NCI-H2171 treated with DMSO at 0.1 percent for 48 hours (cell line): ENCODE measurements around the gene NLRP3.
"Not testable (repeated sequence)": the region's sequence is repeated elsewhere in the genome, so short reads cannot be mapped to it uniquely, and the experiment has no call there.

Experiments
- DNase-seq: peaks from one replicate; lab custom pipeline; 2025; lab: John Stamatoyannopoulos, UW

Gene NLRP3

DNA sequence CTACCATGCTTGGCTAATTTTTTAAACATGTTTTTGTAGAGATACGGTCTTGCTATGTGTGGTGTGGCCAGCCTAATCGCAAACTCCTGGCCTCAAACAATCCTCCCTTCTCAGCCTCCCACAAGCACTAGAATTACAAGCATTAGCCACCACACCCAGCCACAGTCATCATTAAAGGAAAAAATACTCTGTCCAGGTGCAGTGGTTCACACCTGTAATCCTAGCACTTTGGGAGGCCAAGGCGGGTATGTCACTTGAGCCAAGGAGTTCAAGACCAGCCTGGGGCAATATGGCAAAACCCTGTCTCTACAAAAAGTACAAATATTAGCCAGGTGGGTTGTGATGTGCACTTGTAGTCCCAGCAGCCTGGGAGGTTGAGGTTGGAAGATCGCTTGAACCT lies 25.0 kb upstream of the NLRP3 start:
- no peak for DNase-seq

DNA sequence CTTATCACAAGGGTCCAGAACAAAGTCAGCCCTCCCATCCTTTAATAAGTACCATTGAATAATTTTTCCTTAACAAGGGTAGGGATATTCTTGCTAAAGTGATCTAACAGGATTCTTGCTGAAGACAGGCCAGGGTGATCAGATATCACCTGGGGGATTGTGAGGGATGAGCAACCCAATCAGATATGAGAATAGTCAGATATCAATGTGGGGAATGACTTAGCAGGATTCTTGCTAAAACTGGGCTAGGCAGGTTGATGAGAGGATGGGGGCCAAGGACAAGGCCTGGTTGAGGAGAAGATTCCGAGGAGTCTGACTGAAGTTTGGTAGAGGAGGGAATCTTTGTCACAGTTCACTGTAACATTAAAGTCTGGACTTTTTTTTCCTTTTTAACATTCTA lies 23.9 kb upstream of the NLRP3 start:
- DNase-seq, result no peak

DNA sequence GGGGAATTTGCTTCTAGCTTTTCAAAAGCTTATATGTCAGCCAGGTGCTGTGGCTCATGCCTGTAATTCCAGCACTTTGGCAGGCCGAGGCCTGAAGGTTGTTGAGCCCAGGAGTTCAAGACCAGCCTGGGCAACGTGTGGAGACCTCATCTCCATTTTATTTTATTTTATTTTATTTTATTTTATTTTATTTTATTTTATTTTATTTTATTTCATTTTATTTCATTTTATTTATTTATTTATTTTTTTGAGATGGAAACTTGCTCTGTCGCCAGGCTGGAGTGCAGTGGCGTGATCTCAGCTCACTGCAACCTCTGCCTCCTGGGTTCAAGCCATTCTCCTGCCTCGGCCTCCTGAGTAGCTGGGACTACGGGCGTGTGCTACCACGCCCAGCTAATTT lies 20.9 kb upstream of the NLRP3 start:
- DNase-seq, result not testable (repeated sequence)

DNA sequence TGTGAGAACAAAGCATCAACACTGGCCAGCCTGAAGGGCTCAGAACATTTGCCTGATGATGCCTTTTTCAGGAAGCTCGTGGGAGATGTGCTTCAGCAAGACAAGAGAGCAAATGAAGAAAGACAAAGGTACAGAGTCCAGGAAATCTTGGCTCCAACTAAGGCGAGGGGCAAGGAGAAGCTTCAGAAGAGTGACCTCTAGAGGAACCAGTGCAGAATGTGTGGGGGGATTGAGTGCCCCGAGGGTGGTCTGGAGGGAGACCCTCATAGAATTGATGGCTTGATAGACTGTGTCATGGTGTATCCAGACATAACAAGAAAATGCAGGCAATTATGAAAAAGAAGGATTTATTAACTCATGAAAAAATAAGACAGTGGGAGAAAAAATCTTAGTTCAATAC lies 15.3 kb upstream of the NLRP3 start:
- no peak for DNase-seq

DNA sequence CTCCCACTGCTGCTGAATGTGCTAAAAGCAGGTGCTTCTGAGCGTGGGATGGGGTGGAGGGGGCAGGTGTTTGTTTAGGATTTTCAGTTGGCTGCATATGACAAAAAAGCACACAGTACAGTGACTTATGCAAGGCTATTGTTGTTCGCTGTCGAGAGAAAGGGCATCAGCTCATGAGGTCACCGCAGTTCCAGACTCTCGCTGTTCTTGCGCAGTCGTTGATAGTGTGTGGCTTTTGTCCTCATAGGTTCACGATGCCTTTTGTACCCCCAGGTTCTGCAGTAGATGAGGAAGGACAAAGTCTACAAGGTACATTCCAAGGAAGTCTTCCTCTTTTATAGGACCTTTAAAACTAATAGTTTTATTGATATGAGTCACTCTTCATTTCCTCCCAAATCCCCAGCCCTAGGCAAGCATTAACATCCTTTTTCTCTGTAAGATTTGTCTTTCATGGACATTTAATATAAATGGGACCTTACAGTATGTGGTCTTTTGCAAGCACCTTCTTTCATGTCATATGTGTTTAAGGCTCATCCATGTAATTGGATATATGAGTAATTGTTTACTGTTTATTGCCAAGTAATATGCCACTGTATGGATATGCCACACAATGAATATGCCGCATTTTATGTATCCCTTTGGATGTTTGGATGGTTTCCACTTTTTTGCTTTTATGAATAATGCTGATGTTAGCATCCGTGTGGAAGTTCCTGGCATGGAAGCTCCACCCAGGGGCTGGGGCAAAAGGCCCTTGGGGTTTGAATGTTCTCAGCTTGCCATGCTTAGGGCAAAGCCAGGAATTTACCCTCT lies 14.5 kb upstream of the NLRP3 start:
- DNase-seq, result no peak

DNA sequence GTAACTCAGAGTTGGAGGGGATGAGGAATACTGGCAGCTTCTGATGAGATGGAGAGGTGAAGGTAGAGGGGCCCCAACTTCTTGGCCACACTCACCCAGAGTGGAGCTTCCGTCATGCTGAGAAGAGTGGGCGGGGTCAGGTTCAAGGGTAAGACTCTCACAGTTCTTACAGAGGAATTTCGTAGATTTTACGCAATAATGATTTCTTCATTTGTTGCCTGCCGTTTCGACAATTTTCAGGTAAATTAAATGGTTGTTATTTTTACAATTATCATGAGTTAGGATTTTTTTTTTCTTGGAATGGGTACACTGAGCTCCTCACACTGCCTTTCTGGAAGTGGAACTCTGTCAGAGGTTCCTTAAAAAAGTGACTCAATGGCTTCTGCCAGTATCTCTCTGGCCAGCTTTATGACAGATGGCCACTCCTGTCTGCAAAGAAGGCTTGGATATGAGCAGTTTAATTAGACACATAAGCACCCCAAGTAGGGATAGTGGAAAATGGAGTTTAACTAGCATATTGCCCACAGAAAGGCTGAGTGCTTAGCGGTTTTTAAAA lies 13.8 kb upstream of the NLRP3 start:
- DNase-seq, result no peak

DNA sequence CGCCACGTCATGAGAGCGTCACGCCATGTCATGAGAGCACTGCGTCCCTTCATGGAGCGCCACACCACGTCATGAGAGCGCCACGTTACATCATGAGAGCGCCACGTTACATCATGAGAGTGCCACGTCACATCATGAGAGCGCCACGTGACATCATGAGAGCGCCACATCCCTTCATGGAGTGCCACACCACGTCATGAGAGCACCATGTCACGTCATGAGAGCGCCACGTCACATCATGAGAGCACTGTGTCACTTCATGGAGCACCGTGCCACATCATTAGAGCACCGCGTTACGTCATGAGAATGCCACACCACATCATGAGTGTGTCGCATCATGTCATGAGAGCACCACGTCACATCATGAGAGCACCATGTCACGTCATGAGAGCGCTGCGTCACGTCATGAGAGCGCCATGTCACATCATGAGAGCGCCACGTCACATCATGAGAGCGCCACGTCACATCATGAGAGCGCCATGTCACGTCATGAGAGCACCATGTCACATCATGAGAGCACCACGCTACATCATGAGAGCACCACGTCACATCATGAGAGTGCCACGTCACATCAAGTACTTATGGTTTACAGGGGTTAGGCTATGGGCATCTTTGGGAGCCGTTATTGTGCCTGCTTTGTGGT lies 9.8 kb upstream of the NLRP3 start:
- no peak for DNase-seq

DNA sequence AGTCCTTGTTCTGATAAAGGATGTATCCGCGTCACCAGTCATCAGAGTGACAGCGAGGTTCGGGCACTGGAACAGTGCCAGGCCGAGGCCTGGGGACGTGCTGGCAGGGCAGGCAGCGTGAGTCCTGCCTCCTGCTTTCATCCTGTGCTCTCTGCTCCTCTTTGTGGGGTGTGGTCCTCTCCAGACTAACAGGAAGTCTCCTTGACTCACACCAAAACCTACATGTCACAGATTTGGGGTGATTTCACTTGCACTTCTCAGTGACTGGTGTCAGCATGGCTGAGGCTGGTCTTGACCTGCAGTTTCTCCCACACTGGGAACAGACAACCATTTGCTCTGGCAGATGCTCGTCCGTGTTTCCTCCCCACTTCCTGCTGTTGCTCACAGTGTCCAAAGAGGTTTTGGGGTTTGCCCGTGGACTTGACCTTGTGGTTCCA lies 8.8 kb upstream of the NLRP3 start:
- no peak for DNase-seq

DNA sequence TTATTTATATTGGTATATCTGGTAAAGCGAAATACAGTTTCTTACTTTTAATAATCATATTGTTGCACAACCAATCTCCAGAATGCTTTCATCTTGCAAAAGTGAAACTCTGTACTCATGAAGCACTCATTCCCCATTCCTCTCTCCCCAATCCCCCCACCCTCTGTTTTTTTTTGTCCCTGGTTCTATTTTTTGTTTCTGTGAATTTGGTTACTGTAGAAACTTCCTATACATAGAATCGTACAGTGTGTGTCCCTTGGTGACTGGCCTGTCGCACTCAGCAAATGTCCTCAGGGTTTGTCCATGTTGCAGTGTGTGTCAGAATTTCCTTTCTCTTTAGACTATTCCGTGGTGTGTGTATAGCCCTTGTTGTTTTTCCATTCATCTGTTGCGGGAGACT lies 7.9 kb upstream of the NLRP3 start:
- no peak for DNase-seq

DNA sequence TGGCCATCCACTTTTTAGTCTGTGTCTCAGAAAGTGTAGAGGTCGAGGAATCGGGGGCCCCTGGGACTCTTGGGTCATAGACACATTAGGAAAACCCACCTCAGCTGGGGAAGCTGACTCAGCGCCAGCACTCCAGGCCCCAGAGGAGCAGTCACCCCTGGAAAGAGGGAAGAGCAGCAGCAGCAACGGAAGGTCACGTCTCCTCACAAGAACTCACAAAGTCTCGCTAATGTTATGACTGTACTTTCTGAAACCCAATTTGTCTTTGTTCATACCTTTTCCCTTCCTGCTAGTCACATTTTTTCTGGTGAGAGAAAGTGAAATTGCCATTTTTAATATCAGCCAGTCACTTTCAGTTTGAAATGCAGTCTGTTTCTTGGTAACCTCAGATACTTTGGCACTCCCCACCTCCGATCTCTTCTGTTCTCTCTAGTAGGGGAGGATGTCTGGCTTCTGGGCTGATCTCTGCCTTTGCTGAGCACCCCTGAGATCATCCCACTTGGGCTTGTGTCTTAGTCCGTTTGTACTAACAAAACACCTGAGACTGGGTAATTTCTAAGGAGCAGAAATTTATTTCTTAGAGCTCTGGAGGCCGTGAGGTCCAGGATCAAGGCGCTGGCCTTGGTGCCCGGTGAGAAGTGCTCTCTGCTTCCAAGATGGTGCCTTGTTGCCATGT lies 6.0 kb upstream of the NLRP3 start:
- DNase-seq, result no peak

DNA sequence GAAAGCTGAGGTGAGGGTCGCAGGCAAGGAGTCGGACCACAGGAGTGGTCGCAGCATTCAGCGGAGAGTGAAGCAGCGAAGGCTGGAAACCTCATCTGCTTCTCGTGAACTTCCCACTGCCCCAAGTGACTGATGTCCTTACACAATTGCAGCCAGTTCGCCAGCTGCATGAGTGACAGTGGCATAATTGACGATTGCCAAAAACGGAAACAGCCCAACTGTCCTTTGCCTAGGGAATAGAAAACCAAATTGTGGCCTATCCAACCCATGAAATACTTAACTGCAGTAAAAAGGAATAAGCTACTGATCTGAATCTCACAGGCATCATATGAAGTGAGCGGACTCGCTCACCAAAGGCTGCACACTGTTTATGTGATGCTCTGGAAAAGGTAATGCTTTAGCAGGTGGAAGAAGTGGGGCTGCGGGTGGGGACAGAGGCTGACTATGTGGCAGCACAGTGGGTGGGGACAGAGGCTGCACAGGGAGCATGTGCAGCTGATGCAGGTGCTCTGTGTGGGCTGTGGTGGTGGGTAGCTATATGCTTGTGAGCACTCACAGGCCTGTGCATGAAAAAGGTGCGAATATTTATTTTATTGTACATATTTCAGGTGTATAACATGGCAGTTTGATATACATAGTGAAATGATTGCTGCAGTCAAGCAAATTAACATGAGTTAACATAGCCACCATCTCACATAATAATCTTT lies 4.2 kb upstream of the NLRP3 start:
- no peak for DNase-seq

DNA sequence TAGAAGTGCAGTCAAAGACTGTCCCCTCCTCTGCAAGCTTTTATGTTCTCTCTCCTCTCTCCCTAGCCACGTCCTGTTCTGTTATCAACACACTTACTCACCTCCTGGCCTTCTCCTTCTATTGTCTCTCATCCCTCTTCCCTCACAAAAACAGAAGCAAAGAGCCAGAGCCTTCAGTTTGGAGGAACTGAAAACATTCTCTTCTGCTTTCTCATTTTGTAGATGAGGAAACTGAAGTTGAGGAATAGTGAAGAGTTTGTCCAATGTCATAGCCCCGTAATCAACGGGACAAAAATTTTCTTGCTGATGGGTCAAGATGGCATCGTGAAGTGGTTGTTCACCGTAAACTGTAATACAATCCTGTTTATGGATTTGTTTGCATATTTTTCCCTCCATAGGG lies 1.9 kb downstream of the NLRP3 start:
- DNase-seq, result no peak

DNA sequence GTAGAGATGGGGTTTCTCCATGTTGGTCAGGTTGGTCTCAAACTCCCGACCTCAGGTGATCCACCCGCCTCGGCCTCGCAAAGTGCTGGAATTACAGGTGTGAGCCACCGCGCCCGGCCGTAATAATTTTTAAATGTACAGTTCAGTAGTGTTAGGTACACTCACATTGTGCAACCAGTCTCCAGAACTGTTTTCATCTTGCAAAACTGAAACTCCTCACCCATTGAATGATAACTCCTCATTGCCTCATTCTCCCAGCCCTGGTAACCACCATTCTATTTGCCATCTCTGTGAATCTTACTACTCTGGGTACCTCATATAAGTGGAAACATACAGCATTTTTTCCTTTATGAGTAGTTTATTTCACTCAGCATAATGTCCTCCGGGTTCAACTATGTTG lies 3.4 kb downstream of the NLRP3 start:
- DNase-seq, result no peak

DNA sequence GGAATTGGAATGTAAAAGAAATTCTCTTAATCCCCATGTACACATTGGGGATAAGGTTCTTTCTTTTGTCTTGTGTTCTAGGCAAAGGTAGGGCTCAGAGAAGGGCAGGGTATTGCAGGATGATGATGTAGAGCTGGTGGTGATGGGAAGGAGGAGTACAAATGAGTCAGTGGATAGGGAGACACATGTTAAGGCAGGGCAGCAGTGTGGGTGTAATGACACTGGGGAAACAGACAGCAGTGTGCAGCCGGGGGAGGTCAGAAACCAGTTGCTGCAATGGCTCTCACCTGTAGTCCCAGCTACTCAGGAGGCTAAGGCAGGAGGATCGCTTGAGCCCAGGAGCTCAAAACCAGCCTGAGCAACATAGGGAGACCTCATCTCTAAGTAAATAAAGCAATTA lies 5.1 kb downstream of the NLRP3 start:
- DNase-seq, result no peak

DNA sequence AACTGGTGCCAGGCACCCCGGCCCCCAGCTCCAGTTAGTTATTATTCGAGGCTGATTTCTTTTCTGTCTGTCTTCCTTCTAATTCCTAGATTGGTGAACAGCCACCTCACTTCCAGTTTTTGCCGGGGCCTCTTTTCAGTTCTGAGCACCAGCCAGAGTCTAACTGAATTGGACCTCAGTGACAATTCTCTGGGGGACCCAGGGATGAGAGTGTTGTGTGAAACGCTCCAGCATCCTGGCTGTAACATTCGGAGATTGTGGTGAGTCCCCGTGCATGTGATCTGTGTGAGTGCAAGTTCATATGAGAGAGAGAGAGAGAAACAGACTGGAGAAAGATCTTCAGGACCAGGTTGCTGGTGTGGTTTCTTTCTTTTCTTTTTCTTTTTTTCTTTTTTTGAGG lies 13.5 kb downstream of the NLRP3 start:
- no peak for DNase-seq

DNA sequence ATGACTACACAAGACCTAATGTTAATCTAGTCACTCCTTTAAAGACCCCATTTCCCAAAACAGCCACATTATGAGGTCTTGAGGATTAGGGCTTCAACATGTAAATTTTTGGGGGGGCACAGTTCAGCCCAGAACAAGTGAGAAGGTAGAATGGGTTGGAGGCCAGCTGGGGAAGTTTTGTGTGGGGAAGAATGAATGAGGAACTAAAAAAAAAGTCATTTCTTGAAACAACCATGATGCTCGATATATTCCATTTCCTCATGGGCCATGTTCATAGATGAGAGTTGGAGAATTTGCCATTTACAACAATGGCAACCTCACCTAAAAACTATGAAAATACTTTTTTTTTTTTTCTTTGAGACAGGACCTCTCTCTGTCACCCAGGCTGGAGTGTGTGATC lies 14.5 kb downstream of the NLRP3 start:
- DNase-seq, result no peak

DNA sequence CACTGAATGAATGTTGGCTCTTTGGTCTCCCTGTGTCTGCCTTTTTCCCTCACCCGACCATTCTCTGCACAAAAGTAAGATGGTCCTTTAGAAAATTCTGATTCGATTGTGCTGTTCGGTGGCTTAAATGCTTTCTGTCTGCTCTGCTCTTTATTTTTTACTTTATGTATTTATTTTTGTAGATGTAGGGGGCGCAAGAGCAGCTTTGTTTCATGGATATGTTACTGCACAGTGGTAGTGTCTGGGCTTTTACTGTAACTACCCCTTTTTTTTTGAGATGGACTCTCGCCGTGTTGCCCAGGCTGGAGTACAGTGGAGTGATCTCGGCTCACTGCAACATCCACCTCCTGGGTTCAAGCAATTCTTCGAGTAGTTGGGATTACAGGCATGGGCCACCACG lies 15.7 kb downstream of the NLRP3 start:
- no peak for DNase-seq

DNA sequence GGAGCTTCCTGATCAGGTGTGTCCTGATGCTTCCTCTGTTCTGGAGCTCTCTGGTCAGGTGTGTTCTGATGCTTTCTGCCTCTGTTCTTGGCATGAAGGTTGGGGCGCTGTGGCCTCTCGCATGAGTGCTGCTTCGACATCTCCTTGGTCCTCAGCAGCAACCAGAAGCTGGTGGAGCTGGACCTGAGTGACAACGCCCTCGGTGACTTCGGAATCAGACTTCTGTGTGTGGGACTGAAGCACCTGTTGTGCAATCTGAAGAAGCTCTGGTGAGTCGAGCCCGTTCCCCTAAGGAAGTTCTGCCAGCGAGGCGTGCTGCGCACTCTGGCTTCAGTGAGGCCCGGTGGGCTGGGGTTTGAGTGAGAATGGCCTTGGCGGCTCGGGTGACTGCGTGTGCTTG lies 18.0 kb downstream of the NLRP3 start:
- DNase-seq, result no peak

DNA sequence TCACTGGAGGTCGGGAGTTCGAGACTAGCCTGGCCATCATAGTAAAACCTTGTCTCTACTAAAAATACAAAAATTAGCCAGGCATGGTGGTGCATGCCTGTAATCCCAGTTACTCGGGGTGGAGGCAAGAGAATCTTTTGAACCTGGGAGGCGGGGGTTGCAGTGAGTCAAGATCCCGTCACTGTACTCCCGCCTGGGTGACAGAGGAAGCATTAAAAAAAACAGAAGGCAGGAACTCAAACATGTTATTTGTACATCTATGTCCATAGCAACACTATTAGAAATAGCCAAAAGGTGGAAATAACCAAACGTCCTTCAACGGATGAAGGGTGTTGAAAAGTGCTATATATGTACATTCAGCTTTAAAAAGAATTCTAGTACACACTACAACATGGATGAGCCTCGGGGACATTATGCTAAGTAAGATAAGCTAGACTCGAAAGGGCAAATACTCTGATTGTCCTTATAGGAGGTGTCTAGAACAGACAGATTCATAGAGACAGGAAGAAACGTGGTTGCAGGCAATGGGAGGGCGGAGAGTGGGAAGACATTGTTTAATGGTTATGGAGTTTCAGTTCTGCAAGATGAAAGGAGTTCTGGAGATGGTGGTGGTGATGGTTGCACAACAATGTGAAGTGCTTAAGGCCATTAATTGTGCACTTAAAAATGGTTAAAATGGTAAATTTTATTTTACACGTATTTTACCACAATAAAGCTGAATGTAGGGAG lies 19.2 kb downstream of the NLRP3 start:
- no peak for DNase-seq

DNA sequence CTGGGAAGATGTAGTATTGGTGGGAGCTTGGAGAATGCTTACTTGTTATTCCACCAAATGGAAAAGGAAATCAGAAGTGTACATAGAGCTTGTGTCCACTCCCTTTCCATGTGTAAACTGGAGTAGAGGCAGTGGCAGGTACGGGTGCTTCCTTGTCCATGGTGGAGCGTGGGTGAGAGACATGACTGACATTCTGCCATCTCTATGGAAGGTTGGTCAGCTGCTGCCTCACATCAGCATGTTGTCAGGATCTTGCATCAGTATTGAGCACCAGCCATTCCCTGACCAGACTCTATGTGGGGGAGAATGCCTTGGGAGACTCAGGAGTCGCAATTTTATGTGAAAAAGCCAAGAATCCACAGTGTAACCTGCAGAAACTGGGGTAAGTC lies 19.8 kb downstream of the NLRP3 start:
- DNase-seq, result no peak
